Measurements from ENCODE around the gene CD8B. TPM values are rescaled to one million over a fixed set of nuclear protein-coding genes. Genes with fewer than 3 reads are reported as not detected.

Gene CD8B
- total RNA-seq, 4 donors from 2014 or later: 0.97 to 5.5 (median 3.9) TPM; not detected in 1

DNA sequence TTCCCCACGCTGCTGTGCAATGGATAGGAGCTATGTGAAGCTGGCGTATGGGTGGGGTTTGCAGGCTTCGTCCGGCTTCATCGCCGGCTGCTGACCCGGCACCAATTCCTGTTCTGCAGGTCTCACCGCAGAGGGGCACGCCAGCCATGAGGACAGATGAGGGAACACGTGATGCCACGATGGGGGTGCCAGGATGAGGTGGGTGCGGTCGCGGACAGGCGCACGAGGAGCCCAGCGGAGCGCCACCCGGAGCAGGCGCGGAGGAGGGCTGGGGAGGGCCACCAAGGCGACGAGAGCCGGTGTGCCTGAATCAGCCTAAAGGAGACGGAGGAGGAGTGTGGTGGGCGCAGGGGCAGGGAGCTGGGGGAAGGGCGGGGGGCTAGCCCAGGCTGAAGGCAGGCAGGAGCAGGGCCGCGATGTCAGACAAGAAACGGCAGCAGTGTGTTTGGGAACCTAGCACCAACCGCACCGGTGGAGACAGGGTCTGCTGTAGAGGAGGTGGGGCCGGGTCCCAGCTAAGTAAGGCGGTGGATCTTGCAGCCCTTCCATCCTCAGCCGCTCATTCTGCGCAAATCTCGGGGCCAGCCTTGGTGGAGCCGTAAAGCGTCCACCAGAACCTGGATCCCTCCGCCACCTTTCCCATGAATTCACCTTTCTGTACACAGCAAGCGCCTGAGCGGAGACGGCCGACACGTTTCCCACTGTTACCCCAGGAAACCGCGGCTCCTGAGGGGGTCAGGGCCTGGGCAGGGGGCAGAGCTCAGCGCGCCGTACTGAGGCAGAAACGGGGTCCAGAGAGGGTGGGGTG, 54.0 kb downstream of the CD8B start:
- H3K4me3 ChIP-seq: peak overlapping the region; percentile 41 to 67 (median 60)
- peak overlapping the region; percentile 30 to 85 (median 77) for H3K27ac ChIP-seq
- peaks cover 8 to 51% (median 9%) of the 10 kb centered on the region in 4 donors for H3K27me3 ChIP-seq
- WGBS, 2 donors: 1 to 2% methylated on average over 11 to 32 of the region's 51 CpGs
- TF ChIP-seq, protein P1, sequence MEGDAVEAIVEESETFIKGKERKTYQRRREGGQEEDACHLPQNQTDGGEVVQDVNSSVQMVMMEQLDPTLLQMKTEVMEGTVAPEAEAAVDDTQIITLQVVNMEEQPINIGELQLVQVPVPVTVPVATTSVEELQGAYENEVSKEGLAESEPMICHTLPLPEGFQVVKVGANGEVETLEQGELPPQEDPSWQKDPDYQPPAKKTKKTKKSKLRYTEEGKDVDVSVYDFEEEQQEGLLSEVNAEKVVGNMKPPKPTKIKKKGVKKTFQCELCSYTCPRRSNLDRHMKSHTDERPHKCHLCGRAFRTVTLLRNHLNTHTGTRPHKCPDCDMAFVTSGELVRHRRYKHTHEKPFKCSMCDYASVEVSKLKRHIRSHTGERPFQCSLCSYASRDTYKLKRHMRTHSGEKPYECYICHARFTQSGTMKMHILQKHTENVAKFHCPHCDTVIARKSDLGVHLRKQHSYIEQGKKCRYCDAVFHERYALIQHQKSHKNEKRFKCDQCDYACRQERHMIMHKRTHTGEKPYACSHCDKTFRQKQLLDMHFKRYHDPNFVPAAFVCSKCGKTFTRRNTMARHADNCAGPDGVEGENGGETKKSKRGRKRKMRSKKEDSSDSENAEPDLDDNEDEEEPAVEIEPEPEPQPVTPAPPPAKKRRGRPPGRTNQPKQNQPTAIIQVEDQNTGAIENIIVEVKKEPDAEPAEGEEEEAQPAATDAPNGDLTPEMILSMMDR (IDR thresholded peaks at IDR 0.05): no peak
- no peak for TF ChIP-seq POLR2A (IDR thresholded peaks at IDR 0.05)
- intact Hi-C loops (cut with DNase I): no loop called here
- H3K36me3 ChIP-seq: no peaks in the 10 kb centered on the region
- no peak for DNase-seq
- H3K9me3 ChIP-seq: no peaks in the 10 kb centered on the region
- peaks cover 9 to 39% (median 25%) of the 10 kb centered on the region in 3 donors for H3K4me1 ChIP-seq

DNA sequence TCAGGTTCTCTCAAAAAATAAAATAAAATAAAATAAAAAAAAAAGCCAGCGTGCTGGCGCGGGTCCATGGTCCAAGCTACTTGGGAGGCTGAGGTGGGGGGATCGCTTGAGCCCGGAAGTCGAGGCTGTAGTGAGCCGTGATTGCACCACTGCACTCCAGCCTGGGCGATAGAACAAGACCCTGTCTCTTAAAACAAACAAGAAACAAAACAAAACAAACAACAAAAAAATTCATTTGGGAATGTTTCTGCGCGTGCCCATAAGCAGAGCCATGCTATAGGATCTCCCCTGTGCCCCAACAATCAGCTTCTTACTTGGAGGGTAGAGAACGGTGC, 54.6 kb downstream of the CD8B start:
- TF ChIP-seq POLR2A (IDR thresholded peaks at IDR 0.05): no peak
- TF ChIP-seq, protein P1 (IDR thresholded peaks at IDR 0.05): no peak
- H3K4me1 ChIP-seq: peaks cover 9 to 39% (median 25%) of the 10 kb centered on the region in 3 donors
- peak overlapping the region in 2 of 4 donors; percentile 84 to 85 for H3K27ac ChIP-seq
- peaks cover 8 to 45% (median 9%) of the 10 kb centered on the region in 4 donors for H3K27me3 ChIP-seq
- H3K4me3 ChIP-seq: peak overlapping the region; percentile 41 to 67 (median 60)
- 34 to 43% methylated on average over 11 of the region's 11 CpGs for WGBS, 2 donors
- no peak for DNase-seq
- intact Hi-C loops (cut with DNase I): no loop called here
- H3K36me3 ChIP-seq: no peaks in the 10 kb centered on the region
- no peaks in the 10 kb centered on the region for H3K9me3 ChIP-seq

DNA sequence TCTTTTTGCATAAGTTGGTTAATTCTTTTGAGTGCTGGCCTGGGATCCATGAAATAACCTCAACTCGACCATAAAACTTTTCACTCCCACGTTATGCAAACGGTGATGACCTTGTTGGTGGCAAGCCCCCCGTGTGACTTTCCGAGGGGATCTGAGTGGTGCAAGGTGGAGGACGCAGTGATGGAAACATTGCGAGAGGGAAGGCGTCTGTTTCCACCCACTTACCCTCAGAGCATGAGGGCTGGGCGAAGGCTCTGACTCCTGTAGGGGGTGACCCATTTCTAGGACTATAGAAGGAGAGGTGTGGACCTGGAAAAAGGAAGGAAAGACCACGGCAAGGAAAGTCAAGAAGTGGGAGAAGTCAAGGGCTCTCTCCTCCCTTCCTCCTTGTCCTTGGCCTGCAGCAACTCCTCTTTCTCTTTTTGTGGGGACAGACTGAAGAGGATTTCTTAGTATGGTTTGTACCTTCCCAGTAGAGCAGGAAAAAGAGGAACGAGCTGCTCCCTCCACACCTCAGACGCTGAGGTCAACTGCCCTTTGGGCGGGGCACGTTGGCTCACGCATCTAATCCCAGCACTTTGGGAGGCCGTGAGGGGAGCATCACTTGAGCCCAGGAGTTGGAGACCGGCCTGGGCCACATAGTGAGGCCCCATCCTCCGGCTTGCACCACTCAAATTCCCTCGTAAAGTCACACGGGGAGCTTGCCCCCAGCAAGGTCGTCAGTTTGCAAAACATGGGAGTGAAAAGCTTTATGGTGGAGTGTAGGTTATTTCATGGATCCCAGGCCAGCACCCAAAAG, 55.4 kb downstream of the CD8B start:
- TF ChIP-seq POLR2A (IDR thresholded peaks at IDR 0.05): no peak
- TF ChIP-seq, protein P1 (IDR thresholded peaks at IDR 0.05): no peak
- intact Hi-C loops (cut with DNase I): no loop called here
- Histone ChIP-seq H3K9me3 (no peaks in the 10 kb centered on the region), H3K27me3 (peaks cover 8 to 37% (median 9%) of the 10 kb centered on the region in 4 donors), H3K4me3 (no peak overlapping the region), H3K4me1 (peaks cover 9 to 39% (median 25%) of the 10 kb centered on the region in 3 donors), H3K27ac (peak overlapping the region in 1 of 4 donors; percentile 85), H3K36me3 (no peaks in the 10 kb centered on the region)
- DNase-seq: no peak
- 53 to 74% methylated on average over 13 to 21 of the region's 21 CpGs for WGBS, 2 donors

DNA sequence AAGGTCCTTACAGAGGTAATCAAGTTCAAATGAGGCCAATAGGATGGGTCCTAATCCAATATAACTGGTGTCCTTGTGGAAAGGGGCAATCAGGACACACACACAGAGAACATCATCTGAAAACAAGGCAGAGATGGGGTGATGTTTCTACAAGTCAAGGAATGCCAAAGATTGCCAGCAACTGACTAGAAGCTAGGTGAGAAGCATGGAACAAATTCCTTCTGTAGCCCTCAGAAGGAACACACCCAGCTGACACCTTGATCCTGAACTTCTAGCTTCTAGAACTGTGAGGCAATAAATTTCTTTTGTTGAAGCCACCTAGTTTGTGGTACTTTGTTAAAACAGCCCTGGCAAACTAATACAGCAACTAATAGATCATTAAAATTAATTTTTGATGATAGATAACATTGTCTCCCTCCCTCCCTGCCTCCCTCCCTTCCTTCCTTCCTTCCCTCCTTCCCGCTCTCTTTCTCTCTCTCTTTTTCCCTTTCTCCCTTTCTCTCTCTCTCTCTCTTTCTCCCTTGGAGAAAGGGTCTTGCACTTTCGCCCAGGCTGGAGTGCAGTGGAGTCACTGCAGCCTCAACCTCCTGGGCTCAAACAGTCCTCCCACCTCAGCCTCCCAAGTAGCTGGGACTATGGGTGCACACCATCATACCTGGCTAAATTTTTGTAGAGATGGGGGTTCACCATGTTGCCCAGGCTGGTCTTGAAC, 60.7 kb downstream of the CD8B start:
- Histone ChIP-seq H3K27me3 (no peaks in the 10 kb centered on the region), H3K9me3 (peaks cover 0 to 14% (median 9%) of the 10 kb centered on the region in 3 donors), H3K27ac (no peak overlapping the region), H3K36me3 (no peaks in the 10 kb centered on the region), H3K4me3 (no peak overlapping the region), H3K4me1 (no peaks in the 10 kb centered on the region)
- intact Hi-C loops (cut with DNase I): no loop called here
- no peak for DNase-seq
- no peak for TF ChIP-seq POLR2A (IDR thresholded peaks at IDR 0.05)
- TF ChIP-seq, protein P1 (IDR thresholded peaks at IDR 0.05): no peak
- 88 to 100% methylated on average over 2 of the region's 2 CpGs for WGBS, 2 donors

All from esophagus squamous epithelium (tissue), 5 donors.